GM12878 (cell line): ENCODE measurements around the gene COBLL1. TPM values are rescaled to one million over a fixed set of nuclear protein-coding genes. Genes with fewer than 3 reads are reported as not detected.

Experiments
- BRCA1 ChIP-seq: IDR thresholded peaks from 2 replicates; pipeline ENCODE4 v1.6.1; 2011; ENCODE audit warnings: low read depth, low read length, improper control_type of control experiment
- DPF2 ChIP-seq: fragments of 450-650 bp; IDR thresholded peaks from 2 replicates; pipeline ENCODE4 v1.6.1; 2017; ENCODE audit warnings: mild to moderate bottlenecking
- KDM1A ChIP-seq: fragments of 200-600 bp; sonication (generic); IDR thresholded peaks from 2 replicates; pipeline ENCODE4 v1.6.1; 2016; ENCODE audit warnings: borderline replicate concordance
- MYB ChIP-seq: fragments of 150-350 bp; IDR thresholded peaks from 2 replicates; pipeline ENCODE4 v1.6.1; 2014; ENCODE audit warnings: mild to moderate bottlenecking, low read depth, low read length, borderline replicate concordance
- PML ChIP-seq: IDR thresholded peaks from 2 replicates; pipeline ENCODE4 v1.6.1; 2012; ENCODE audit warnings: low read length, inconsistent platforms
- SIN3A ChIP-seq: IDR thresholded peaks from 2 replicates; pipeline ENCODE4 v1.6.1; 2012; ENCODE audit warnings: low read depth, low read length, improper control_type of control experiment
- SMARCA5 ChIP-seq: fragments of 450-650 bp; IDR thresholded peaks from 2 replicates; pipeline ENCODE4 v1.6.1; 2017; ENCODE audit warnings: mild to moderate bottlenecking
- polyA plus RNA-seq, 11 experiments: library from polyadenylated mRNA; depleted of rRNA in 4 of 11; unstranded in 6 of 11; stranded (reverse) in 5 of 11; fragments of >200 nt; fragmentation: Nextera tagmentation in 4 of 11; fragmentation: Illumina TruSeq in 1 of 11; extraction: Ambion mirVana in 4 of 11; extraction: Trizol in 1 of 11; gene quantifications; 1 replicate in 1 of 11; 2 replicates in 10 of 11; pipeline versions ENCODE4 v1.2.1 to v1.2.3, GENCODE V29; 2011 to 2016; ENCODE audit warnings: inconsistent platforms in 2 of 11, missing spikeins in 2 of 11, low read depth in 1 of 11
- total RNA-seq, 4 experiments: library from RNA; depleted of rRNA in 3 of 4; stranded (reverse); fragments of >200 nt in 3 of 4; fragmentation: Illumina TruSeq in 1 of 4; extraction: Trizol in 1 of 4; gene quantifications; 2 replicates each; pipeline versions ENCODE4 v1.2.1 to v1.2.3, GENCODE V29; 2013 to 2021
- TF ChIP-seq, protein P1 (sequence below): IDR thresholded peaks from 2 replicates; pipeline ENCODE4 v1.6.1; 2012; ENCODE audit warnings: low read length, inconsistent platforms
- TF ChIP-seq, protein P2 (sequence below), 3 experiments: IDR thresholded peaks in 2 of 3; conservative IDR thresholded peaks in 1 of 3; 2 replicates each; pipeline ENCODE4 v1.5.1; 2011; ENCODE audit warnings: low read depth in 3 of 3, low read length in 3 of 3, mild to moderate bottlenecking in 3 of 3, control low read depth in 2 of 3, moderate library complexity in 2 of 3, inconsistent platforms in 1 of 3, mixed read lengths in 1 of 3; ENCODE audit not compliant: control insufficient read depth in 2 of 3, insufficient read depth in 1 of 3; ENCODE audit errors: extremely low read depth in 1 of 3
- TF ChIP-seq, protein P3 (sequence below): IDR thresholded peaks from 2 replicates; pipeline ENCODE4 v1.6.1; 2011; ENCODE audit warnings: mild to moderate bottlenecking, low read depth, low read length, moderate library complexity; ENCODE audit not compliant: insufficient replicate concordance

Gene COBLL1
- total and polyA plus RNA-seq, 10 of the 15 experiments (the other 5 are each of a cell fraction or from before 2014, with no cell fraction given) = 0.46 TPM; not detected in 9

DNA sequence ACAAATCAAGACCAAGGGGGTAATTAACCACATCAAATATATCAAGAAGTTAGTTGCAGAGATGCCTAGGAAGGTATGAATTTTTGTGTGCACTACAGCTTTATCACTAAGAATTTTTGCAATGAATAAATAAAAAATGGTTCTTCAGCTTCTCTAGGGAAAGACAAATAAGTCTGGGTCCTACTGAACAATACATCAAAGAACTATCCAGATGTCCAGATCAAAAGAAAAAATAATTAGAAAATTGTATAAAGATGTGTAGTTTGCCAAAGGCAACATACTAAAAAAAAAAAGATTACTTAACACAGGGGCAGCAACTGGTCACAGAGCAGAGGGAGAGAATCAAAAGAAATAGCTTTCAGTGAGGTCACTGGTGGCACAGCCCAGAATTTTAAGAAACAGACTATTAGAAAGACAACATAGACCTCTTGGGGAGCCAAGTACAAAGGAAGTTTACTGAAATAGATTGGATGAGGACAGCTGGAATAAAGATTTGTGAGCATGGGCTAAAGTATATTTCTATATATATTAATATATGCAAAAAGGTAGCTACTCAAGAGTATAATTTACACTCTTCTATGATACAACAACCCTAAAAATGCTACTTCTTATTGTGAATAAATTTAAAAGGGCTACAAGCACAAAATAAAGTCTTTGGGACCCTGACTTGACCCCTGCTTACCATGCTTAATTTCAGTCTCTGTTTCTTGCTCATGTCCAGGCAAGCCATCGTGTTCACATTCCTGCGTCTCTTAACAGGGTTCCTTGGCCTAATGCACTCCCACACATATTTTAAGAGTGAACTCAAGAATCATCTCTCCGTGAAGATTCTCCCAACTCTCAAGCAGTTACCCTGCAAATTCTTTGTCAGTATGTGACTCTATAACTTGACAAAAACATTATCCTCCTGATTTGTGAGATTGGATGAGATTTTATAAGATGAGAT lies 121.4 kb downstream of the COBLL1 start (continued):
- TF ChIP-seq, protein P1, sequence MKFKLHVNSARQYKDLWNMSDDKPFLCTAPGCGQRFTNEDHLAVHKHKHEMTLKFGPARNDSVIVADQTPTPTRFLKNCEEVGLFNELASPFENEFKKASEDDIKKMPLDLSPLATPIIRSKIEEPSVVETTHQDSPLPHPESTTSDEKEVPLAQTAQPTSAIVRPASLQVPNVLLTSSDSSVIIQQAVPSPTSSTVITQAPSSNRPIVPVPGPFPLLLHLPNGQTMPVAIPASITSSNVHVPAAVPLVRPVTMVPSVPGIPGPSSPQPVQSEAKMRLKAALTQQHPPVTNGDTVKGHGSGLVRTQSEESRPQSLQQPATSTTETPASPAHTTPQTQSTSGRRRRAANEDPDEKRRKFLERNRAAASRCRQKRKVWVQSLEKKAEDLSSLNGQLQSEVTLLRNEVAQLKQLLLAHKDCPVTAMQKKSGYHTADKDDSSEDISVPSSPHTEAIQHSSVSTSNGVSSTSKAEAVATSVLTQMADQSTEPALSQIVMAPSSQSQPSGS = no peak
- no peak for TF ChIP-seq BRCA1
- TF ChIP-seq KDM1A = no peak
- no peak for TF ChIP-seq SIN3A
- TF ChIP-seq, protein P2, sequence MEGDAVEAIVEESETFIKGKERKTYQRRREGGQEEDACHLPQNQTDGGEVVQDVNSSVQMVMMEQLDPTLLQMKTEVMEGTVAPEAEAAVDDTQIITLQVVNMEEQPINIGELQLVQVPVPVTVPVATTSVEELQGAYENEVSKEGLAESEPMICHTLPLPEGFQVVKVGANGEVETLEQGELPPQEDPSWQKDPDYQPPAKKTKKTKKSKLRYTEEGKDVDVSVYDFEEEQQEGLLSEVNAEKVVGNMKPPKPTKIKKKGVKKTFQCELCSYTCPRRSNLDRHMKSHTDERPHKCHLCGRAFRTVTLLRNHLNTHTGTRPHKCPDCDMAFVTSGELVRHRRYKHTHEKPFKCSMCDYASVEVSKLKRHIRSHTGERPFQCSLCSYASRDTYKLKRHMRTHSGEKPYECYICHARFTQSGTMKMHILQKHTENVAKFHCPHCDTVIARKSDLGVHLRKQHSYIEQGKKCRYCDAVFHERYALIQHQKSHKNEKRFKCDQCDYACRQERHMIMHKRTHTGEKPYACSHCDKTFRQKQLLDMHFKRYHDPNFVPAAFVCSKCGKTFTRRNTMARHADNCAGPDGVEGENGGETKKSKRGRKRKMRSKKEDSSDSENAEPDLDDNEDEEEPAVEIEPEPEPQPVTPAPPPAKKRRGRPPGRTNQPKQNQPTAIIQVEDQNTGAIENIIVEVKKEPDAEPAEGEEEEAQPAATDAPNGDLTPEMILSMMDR (IDR thresholded peaks at IDR 0.05 in 2 of 3, conservative IDR thresholded peaks at IDR 0.05 in 1 of 3; ENCODE audit: control insufficient read depth in 2 of 3, extremely low read depth in 1 of 3, insufficient read depth in 1 of 3, low read depth in 3 of 3, low read length in 3 of 3) = no peak
- TF ChIP-seq, protein P3, sequence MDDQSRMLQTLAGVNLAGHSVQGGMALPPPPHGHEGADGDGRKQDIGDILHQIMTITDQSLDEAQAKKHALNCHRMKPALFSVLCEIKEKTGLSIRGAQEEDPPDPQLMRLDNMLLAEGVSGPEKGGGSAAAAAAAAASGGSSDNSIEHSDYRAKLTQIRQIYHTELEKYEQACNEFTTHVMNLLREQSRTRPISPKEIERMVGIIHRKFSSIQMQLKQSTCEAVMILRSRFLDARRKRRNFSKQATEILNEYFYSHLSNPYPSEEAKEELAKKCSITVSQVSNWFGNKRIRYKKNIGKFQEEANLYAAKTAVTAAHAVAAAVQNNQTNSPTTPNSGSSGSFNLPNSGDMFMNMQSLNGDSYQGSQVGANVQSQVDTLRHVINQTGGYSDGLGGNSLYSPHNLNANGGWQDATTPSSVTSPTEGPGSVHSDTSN = no peak
- TF ChIP-seq PML = no peak
- no peak for TF ChIP-seq SMARCA5
- TF ChIP-seq MYB = no peak
- TF ChIP-seq DPF2 = no peak
